Measurements from ENCODE around the gene INPP1.

Gene INPP1

DNA sequence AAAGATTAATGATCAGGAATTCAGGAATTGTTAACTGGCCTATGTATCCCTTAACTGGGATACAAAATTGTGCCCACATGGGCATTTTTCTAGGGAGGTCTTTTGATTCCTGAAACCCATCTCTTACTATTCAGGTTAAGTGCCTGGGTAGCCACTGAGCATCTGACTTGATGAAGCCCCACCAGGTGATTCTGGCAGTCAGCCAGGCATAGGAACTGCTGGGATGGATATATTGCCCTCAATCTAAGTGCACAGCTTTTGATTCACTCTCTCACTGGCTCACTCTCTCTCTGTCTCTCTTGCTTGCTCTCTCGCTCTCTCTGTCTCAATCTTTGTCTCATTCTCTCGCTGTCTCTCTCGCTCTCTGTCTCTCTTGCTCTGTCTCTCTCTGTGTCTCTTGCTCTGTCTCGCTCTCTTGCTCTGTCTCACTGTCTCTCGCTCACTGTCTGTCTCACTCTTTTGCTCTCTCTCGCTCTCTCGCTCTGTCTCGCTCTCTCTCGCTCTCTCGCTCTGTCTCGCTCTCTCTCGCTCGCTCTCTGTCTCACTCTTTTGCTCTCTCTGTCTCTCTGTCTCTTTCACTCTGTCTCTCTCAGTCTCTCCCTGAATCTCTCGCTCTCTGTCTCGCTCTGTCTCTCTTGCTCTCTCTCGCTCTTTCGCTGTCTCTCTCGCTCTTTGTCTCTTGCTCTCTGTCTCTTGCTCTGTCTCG lies 22.3 kb downstream of the INPP1 start:
- no peak for DNase-seq

DNA sequence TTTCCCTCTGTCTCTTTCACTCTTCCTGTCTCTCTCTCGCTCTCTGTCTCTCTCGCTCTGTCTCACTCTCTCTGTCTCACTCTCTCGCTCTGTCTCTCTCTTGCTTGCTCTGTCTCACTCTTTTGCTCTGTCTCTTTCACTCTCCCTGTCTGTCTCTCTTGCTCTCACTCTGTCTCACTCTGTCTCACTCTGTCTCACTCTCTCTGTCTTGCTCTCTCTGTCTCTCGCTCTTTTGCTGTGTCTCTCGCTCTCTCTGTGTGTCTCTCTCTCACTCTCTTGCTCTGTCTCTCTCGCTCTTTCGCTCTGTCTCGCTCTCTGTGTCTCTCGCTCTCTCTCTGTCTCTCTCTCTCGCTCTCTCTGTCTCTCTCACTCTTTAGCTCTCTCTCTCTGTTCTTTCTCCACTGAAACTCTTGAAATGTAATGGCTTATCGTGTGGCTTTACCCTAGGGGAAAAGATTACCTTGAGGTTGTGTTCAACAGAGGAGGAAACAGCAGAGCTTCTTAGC lies 22.9 kb downstream of the INPP1 start:
- no peak for DNase-seq

DNA sequence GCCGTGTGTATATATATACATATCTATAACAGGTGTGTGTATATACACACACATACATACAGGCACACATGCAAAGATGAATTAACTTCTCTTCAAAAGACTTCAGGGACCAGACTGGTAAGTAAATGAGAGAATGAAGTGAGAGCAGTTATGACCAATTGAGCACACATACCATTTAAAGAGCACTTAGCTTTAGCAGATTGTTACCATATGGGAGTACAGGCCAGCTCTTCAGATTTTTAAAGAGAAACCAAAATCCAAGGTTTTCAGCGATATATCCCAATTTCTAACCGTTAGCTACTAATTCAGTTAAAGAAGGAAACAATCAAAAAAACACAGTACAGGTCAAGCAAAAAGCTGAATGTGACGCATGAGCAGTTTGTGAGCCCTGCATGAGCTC lies 23.7 kb downstream of the INPP1 start:
- DNase-seq: no peak

DNA sequence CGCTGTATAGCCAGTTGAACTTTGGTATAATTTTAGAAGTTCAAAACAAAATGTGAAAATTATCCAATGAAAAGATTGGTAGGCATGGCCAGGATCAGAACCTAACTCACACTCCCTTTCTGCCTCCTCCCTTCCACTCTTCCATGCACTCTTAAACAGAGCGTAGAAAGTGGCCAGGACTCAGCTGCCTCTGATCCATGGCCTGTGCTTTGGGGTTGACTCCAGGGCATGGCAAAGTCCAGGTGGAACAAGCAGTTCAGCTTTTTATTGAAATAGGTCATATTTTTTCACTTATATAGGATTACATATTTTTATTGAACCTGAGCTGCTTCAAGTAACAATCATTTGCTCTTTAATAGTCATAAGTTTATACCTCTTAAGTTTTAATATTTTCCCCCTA lies 26.2 kb downstream of the INPP1 start:
- DNase-seq: no peak

DNA sequence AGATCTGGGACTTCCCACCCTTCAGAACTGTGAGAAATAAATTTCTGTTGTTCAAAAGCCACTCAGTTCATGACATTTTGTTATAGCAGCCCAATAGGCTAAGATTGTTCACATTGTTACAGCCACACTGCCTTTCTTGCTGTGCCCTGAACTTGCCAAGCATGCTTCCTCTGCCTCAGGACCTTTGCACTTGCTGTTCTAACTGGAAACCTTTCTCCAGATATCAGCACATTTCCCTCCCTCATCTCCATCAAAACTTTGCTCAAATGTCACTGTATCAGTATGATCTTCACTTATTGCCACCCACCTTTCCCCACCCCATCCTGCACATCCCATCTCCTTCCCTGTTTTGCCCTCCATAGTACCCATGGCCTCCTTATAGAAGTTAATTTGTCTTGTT lies 32.7 kb downstream of the INPP1 start:
- DNase-seq: no peak

DNA sequence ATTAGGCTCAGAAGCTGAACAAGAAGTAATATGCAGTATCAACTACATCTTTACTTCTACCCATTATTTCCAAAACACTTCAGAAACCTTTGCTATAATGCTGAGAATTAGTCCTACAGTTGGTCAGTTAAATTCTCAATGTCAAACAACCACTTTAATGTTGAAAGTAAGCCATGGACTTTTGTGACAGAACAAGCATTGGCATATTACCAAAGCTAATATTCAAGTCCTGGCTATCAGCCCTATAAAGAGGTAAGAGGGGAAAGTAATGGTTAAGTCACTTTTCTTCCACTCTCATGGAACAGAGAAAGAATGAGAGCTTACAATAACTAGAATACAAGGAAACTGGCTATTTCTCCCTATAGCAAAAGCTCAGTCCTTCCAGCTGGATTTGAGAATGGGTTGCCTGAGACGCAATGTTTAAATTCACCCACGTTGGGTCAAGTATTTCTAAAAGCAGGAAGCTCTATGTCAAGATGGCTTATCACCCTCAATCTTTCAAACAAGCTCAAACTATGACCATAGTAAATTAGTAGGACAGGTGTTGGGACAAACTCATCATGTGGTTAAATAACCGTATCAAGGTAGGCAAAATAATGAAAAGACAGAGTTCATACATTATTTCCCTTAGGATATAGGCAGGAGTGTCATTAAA lies 33.3 kb downstream of the INPP1 start:
- DNase-seq: no peak

DNA sequence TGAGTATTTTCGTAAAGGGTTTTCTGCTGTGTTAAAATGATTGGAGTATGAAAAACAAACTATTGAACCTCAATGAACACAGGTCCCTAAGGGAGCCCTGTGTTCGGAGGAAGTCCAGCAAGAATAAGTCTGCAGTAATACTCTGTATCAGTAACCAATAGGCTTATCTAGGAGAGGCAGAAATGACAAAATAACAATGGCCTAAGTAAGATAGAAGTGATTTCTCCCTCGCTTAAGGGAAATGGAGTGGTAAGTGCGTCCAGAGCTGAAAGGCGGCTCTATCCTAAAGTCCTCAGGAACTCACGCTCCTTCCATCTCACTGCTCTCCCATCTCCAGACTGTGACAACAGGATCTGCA lies 35.5 kb downstream of the INPP1 start:
- no peak for DNase-seq

DNA sequence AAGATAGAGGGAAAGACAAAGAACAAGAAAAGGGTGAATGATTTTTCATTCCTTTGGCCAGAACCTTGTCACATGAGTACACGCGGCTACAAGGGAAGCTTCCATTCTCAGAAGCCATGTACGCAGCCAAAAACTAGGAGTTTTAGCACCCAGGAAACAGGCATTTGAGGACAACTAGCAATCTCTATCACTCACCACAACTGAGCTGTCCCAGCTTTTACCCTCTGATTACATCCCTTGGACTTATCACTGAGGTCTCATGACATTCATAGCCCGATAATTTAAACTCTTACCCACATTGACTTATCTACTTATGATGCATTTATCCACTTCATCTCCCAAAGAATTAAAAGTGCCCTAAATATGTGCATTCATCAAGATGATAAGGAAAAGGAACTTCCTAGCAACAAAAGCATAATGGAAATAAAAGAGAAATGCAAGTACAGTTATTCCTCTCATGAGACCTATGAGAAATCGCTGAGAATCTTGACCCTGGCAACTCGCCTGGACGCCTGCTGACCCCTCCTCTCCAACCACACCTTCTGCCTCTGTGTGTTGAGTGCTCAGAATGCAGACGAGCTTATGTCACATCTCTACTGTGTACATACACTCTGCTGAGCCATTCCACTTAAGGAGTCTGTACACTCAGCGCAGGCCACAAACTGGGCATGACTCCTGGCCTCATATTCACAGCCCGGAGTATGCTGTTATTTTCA lies 36.0 kb downstream of the INPP1 start:
- DNase-seq: no peak

DNA sequence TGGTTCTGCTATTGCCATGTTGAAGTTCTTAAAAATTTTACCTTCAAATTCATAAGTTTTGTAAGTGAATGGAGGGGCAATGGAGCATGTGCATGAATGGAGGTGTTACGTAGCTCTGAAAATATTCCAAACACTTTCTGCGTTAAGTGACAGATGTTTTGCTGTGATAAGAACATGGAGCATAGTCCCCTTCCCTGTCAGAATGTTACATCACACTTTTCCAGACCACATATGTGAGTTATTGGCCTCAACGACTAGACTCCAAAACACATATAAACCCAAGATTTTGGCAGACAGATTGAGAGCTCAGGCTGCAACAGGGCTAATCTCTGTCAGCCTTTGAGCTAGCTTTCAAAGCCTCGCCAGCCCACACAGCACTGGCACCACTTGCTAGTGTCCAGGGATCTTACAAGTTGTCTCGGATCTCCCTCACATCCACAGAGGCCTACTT lies 37.6 kb downstream of the INPP1 start:
- no peak for DNase-seq

DNA sequence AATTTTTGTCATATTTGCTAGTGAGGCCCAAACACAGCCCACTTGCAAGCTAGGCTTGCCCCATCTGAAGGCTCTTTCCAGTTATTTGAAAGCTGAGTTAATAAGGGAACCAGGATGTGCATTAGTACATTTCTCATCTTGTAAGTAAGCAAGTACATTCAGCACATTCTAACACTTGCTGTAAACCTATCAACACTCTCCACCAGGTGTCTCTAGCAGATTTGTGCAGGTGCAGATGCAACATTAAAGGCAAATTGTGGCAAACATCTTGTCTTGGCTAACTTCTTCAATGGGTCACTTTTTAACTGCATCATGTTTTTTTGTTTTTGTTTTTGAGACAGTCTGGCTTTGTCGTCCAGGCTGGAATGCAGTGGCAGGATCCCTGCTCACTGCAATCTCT lies 39.5 kb downstream of the INPP1 start:
- DNase-seq: no peak

DNA sequence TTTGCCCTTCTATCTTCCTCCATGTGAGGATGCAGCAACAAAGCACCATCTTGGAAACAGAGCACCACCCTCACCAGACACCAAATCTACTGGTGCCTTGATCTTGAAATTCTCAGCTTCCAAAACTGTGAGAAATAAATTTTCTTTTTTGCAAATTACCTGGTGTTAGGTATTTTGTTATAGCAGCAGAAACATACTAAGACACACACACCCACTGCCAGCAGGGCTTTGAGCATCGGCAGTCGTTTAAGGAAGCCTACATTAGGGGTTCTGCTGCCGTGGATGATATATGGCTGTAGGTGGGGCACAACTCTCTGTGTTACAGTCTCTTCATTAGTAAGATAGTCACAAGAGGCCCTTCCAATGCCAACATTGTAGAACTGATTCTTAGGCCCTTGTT lies 44.0 kb downstream of the INPP1 start:
- no peak for DNase-seq

DNA sequence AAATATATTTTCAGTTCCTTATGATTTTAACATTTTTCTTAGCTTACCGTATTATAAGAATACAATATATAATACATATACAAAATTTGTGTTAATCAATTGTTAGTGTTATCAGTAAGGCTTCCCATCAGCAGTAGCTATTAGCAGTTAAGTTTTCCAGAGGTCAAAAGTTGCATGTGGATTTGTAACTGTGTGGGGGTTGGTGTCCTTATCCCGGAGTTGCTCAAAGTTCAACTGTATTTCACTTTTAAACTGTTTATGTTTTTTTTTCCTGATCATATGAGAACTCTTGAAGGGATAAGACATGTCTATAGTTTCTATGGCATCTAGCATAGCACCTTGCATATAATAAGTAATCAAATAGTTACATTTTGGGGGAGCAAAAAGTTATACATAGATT lies 52.9 kb downstream of the INPP1 start:
- no peak for DNase-seq

DNA sequence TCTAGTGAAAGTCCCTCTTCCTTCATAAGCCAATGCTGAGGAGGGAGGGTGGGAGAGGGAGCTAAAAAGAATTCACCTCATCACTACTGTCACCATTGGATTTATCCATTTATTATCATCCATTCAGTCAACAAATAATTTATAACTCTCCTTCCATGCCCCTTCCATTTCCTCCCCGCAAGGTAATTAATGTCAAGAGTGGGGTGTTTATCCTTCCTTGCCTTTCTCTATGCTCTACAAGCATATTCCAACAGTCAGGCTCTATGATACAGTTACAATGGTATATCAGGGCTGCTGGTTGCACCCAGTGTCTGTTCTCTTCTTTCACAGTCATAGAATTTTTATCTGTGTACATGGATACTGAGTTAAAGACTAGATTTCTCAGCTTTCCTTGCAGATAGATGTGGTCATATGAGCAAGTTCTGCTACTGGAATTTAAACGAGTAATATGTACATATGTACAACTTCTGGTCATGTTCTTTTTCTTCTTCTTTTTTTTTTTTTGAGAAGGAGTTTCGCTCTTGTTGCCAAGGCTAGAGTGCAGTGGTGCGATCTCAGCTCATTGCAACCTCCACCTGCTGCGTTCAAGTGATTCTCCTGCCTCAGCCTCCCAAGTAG lies 59.7 kb downstream of the INPP1 start:
- DNase-seq: no peak

DNA sequence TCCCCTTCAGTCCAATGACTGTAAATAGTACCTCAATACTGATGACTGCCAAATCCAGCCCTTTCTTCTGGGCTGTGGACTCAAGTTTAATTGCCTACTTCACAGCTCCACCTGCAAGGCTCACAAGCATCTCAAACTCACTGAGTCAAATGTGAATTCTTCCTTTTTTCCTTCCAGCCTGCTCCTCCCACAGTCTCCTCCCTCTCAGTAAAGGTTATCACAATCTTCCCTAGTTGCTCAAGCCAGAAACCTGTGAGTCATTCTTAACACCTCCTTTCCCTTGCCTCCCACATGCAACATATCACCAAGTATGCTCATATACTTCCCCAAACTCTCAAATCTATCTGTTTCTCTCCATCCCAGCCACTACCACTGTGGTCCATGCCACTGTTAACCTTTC lies 61.1 kb downstream of the INPP1 start:
- peak; percentile 53 for DNase-seq

DNA sequence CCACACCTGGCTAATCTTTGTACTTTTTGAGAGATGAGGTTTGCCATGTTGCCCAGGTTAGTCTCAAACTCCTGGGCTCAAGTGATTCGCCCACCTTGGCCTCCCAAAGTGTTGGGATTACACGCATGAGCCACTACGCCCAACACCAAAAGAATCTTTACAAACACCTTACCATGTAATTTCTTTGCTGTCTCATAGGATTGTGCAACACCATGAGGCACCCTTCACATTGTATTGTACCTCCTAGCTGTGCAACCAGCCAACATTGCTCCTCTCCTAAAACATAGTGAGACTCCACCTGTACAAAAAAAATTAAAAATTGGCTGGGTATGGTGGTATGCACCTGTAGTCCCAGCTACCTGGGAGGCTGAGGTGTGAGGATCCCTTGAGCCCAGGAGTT lies 61.7 kb downstream of the INPP1 start:
- no peak for DNase-seq

DNA sequence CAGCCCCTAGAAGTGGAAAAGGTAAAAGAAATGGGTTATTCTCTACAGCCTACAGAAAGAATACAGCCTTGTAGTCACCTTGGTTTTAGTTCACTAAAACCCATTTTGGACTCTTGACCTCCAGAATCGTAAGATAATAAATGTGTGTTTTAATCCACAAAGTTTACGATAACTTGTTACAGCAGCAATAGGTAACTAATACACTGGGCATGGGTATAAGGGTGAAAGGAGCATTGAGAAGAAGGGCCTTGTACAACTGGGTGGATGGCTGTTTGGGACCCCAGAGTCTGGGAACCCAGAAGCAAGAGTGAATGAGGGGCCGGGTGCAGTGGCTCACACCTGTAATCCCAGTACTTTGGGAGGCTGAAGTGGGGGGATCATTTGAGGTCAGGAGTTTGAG lies 62.6 kb downstream of the INPP1 start:
- no peak for DNase-seq

DNA sequence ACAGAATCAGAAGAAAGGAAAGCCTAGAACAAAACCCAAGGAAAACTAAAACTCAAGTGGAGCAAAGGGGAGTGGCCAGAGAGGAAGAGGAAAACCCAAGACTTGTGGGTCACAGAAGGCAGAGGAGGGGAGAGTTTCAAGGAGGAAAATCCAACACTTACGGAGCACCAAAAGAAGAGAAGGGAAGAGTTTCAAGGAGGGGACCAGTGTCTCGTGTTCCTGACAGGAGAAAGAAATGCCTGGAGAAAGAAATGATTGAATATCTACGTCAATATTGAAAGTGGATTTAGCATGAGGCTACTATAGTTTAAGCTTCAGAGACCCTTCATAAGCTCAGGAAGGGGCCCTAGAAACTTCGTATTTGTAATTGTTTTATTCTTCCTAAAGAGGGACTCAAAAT lies 63.4 kb downstream of the INPP1 start:
- DNase-seq: no peak

DNA sequence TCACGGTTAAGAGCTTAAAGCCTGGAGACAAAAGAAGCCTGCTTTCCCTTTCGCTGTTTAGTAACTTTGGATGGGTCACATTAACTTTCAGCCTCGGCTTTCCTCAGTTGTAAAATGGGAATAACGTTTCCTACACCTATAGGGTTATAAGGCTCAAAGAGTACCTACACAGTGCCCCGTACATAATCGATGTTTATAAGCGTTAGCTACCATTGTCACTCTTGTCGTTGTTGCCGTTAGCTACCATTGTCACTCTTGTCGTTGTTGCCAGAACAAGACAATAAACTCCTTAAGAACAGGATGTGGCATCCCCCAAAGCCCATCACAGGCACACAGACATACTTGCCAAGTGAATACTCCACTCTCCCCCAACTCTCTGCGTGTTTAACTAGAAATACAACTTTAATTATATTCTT lies 63.9 kb downstream of the INPP1 start:
- DNase-seq: no peak

DNA sequence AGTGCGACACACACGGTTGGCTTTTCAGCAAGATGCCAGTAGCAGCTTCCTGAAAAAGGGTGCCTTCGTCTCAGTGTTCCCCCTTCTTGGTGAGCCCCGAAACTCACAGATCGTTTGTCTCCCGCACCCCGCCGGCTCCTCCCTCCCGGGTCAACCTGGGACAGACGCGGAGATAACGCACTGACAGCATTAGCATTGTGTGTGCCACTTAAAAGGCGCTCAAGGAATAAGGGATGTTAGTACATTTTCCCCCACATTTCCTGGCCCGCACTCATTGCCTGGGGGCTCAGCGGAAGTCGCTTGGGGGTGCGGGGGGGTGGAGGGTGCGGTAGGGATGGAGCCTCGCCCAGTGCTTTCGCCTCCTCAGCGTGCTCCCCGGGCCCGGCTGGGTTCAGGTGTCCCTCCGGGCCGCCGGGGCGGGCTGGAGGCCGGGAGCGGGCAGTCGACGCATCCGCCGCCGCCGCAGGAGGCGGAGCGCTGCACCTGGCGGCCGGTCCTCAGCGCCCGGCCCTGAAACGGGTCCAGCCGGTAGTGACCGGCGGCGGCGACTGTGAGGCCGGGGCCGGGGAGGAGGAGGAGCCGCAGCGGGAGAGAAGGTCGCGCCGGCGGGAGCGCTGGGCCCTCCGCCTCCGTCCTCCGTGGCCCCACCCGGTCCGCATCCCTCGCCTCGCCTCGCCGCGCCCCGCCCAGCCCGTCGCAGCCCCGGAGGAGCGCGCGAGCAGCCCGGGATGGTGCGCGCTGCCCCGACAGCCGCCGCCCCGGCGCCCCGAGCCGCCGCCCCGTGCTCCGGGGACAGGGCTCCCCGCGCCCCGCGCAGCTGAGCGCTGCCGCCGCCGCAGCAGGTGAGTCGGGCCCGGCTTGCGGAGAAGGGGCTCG lies 64.5 kb downstream of the INPP1 start, which contains the start of gene MFSD6:
Gene MFSD6, plus strand, starts transcription at position 694 of the 876 bp plus-strand sequence. CDS start 27,675 bp downstream, outside the sequence.
- peak; percentile 44 for DNase-seq

DNA sequence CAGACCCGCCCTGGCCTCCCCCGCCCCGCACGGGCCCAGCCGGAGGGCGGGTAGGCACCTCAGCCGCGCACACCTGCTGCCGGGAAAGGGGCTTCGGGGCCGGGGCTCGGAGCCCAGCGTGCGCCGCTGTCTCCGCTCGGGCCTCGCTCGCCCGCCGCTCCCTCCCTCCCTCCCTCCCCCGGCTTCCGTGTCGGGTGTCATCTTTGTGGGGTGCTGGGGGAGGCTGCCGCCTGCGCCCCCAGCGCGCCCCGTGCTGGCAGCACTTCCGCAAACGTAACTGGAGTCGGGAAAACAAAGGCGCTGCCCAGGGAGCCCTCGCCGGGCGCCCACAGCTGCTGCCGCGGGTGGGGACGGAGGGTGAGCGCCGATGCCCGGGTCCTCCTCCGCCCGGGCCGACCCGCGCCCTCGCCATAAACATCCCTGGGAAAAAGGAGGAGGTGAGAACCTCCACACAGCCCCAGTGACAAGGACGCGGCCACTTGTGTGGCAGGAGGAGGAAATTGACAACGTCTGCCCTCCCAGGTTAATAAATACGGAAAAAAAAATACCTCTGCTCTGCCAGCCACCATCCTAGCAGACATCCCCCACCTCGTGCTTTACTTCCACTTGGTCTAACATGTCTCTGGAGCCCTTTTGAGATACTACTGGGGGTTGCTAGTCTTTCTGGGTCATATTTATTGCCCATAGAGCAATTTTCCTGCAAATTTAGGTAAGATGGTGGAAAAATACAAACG lies 65.3 kb downstream of the INPP1 start:
- DNase-seq: peak; percentile 56

DNA sequence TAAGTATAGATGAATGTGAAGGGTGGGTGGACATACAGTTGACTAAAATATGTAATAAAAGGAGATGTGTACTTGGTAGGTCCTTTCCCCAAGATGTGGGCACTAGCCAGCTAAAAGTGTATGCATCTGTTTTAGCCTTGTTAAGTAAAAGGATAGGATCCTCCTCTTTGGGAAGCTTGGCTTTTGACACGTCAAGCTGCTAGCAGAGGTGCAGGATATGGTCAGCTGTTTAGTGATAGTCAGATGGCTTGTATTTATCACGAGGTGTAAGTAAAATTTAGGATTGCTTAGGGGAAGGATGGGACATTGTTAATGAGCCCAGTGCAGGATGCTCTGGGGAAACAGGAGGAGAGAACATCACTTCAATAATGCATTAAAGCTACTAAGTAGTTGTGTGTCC lies 66.2 kb downstream of the INPP1 start:
- no peak for DNase-seq

DNA sequence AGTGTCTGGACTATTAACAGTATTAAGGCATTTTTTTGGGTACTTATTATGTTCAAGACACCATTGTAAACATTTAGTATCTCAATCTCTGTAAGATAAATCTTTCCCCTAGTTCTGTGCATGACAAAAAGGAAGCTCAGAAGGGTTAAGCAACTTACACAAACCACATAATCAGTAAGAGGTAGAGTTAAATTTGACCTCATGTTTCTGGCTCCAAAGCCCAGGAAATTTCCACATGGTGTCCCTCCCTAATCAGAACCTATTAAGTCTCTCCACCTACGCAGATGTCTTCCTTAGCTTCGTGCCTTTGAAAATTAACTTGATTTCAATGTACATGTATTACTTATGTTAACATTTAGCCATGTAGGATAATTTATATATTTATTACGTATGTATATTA lies 66.8 kb downstream of the INPP1 start:
- DNase-seq: no peak
